HG02571 (cell line): ENCODE results near the gene ISL1.

Source experiments
- ATAC-seq: cut with Tn5 transposase; IDR thresholded peaks from one replicate; pipeline ENCODE4 v1.9.1; 2021; ENCODE audit warnings: mild to moderate bottlenecking, moderate library complexity; ENCODE audit not compliant: unreplicated experiment

The ISL1 gene

GRCh38 chr5:51386916-51387883 lies 4.0 kb downstream of the ISL1 start:
- ATAC-seq = no peak

- ATAC-seq = no peak
Observed at GRCh38 chr5:51387884-51388275, 4.6 kb downstream of the ISL1 start.

GRCh38 chr5:51388488-51389287 lies 5.4 kb downstream of the ISL1 start:
- no peak for ATAC-seq

- ATAC-seq = no peak
Observed at GRCh38 chr5:51389288-51389576, 6.0 kb downstream of the ISL1 start.

GRCh38 chr5:51389577-51390463 lies 6.6 kb downstream of the ISL1 start:
- ATAC-seq = no peak

GRCh38 chr5:51391175-51391574 lies 7.9 kb downstream of the ISL1 start:
- ATAC-seq = no peak

- ATAC-seq = no peak
Observed at GRCh38 chr5:51392689-51393199, 9.5 kb downstream of the ISL1 start.

- ATAC-seq = no peak
Observed at GRCh38 chr5:51394609-51395008, 11.4 kb downstream of the ISL1 start.

GRCh38 chr5:51395245-51395644 lies 12.0 kb downstream of the ISL1 start:
- no peak for ATAC-seq

- no peak for ATAC-seq
Observed at GRCh38 chr5:51395666-51396356, 12.6 kb downstream of the ISL1 start.

GRCh38 chr5:51396797-51397196 lies 13.5 kb downstream of the ISL1 start:
- no peak for ATAC-seq

- ATAC-seq = no peak
Observed at GRCh38 chr5:51397996-51398395, 14.7 kb downstream of the ISL1 start.

GRCh38 chr5:51398875-51399642 lies 15.8 kb downstream of the ISL1 start:
- no peak for ATAC-seq

GRCh38 chr5:51399643-51400006 lies 16.4 kb downstream of the ISL1 start:
- no peak for ATAC-seq

GRCh38 chr5:51404255-51404654 lies 21.0 kb downstream of the ISL1 start:
- no peak for ATAC-seq

- ATAC-seq = no peak
Observed at GRCh38 chr5:51411921-51412325, 28.7 kb downstream of the ISL1 start.

- no peak for ATAC-seq
Observed at GRCh38 chr5:51414516-51414915, 31.3 kb downstream of the ISL1 start.

GRCh38 chr5:51416149-51416548 lies 32.9 kb downstream of the ISL1 start:
- no peak for ATAC-seq

- ATAC-seq = no peak
Observed at GRCh38 chr5:51433052-51433710, 49.9 kb downstream of the ISL1 start.
